NCI-H1436 (cell line): ENCODE measurements around the gene ARHGAP21.

Experiments used
- DNase-seq: peaks from one replicate; lab custom pipeline; 2025; lab: John Stamatoyannopoulos, UW

ARHGAP21 gene

DNA sequence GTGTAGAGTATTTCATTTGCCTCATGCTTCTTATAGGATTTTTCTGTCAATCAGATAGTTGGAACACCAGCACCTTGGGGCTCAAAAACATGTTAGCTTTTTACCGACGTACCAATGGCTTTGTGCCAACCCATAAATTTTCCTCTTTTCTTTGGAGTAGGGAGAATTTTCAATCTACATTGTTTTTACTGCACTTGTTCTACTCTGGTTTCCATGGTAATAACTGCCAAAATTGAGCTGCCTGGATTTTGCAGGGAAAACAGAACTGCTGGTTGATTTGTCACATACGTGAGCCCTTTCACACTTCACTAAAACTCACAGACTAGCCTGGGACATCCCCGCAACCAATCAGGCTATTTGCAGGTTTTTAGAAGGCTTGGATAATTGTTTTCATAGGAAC, 189.7 kb downstream of the ARHGAP21 start:
- DNase-seq: no peak
